HG02642 (cell line): ENCODE results near the gene SLC66A1.

ENCODE experiments used
- ATAC-seq: cut with Tn5 transposase; IDR thresholded peaks from one replicate; pipeline ENCODE4 v1.9.1; 2021; ENCODE audit warnings: mild to moderate bottlenecking; ENCODE audit not compliant: unreplicated experiment, poor library complexity

Gene SLC66A1

GRCh38 chr1:19323987-19324664 is 12.0 kb downstream of the SLC66A1 start:
- ATAC-seq, result no peak

GRCh38 chr1:19324665-19324990 is 12.5 kb downstream of the SLC66A1 start:
- ATAC-seq, result no peak

- no peak for ATAC-seq
Measured at GRCh38 chr1:19325368-19325957, 13.3 kb downstream of the SLC66A1 start.

GRCh38 chr1:19325958-19326747 is 14.0 kb downstream of the SLC66A1 start:
- no peak for ATAC-seq

- ATAC-seq, result no peak
Measured at GRCh38 chr1:19326748-19327065, 14.6 kb downstream of the SLC66A1 start.

- ATAC-seq, result no peak
Measured at GRCh38 chr1:19327301-19327700, 15.2 kb downstream of the SLC66A1 start.

GRCh38 chr1:19327736-19328135 is 15.6 kb downstream of the SLC66A1 start:
- no peak for ATAC-seq

- no peak for ATAC-seq
Measured at GRCh38 chr1:19328486-19328885, 16.4 kb downstream of the SLC66A1 start.

- ATAC-seq, result no peak
Measured at GRCh38 chr1:19329188-19329587, 17.1 kb downstream of the SLC66A1 start.

GRCh38 chr1:19329611-19330010 is 17.5 kb downstream of the SLC66A1 start:
- ATAC-seq, result no peak

- no peak for ATAC-seq
Measured at GRCh38 chr1:19330449-19331135, 18.5 kb downstream of the SLC66A1 start.

- ATAC-seq, result no peak
Measured at GRCh38 chr1:19331262-19331878, 19.2 kb downstream of the SLC66A1 start.

- no peak for ATAC-seq
Measured at GRCh38 chr1:19332832-19333231, 20.7 kb downstream of the SLC66A1 start.

- ATAC-seq, result no peak
Measured at GRCh38 chr1:19333587-19334354, 21.6 kb downstream of the SLC66A1 start.

- ATAC-seq, result no peak
Measured at GRCh38 chr1:19336543-19336942, 24.4 kb downstream of the SLC66A1 start.

GRCh38 chr1:19337289-19337688 is 25.2 kb downstream of the SLC66A1 start:
- no peak for ATAC-seq

GRCh38 chr1:19338323-19338762 is 26.2 kb downstream of the SLC66A1 start:
- no peak for ATAC-seq

- ATAC-seq, result no peak
Measured at GRCh38 chr1:19339214-19339861, 27.2 kb downstream of the SLC66A1 start.

- ATAC-seq, result no peak
Measured at GRCh38 chr1:19340387-19340937, 28.3 kb downstream of the SLC66A1 start.
